Upper lobe of left lung (tissue), 6 donors: ENCODE data around the gene TMPRSS5. TPM values are rescaled to one million over a fixed set of nuclear protein-coding genes. Genes with fewer than 3 reads are reported as not detected.

Experiments used
- ATAC-seq, 2 donors: fragments of 200-7000 bp; cut with Tn5 transposase; one replicate each; pipeline ENCODE4 v1.9.1; 2022; ENCODE audit warnings: mild to moderate bottlenecking in 2 of 2, moderate library complexity in 2 of 2; ENCODE audit not compliant: low FRiP score in 2 of 2
- DNase-seq, 2 donors: peaks; one replicate each; pipeline ENCODE4 v3.0.0-alpha.2; 2019 to 2020
- H3K27ac ChIP-seq, 4 donors: fragments of 200-600 bp; sonication (generic); one replicate each; pipeline ENCODE4 v1.5.1; 2016 to 2019
- H3K27me3 ChIP-seq, 4 donors: fragments of 200-600 bp; sonication (generic); one replicate each; pipeline ENCODE4 v1.5.1; 2017 to 2019
- H3K36me3 ChIP-seq, 4 donors: fragments of 200-600 bp; sonication (generic); one replicate each; pipeline ENCODE4 v1.5.1; 2016 to 2019
- H3K4me1 ChIP-seq, 4 donors: fragments of 200-600 bp; sonication (generic); one replicate each; pipeline ENCODE4 v1.5.1; 2018 to 2019
- H3K4me3 ChIP-seq, 4 donors: fragments of 200-600 bp; sonication (generic); one replicate each; pipeline ENCODE4 v1.5.1; 2017 to 2019; ENCODE audit warnings: mild to moderate bottlenecking in 2 of 4, moderate library complexity in 1 of 4
- H3K9me3 ChIP-seq, 4 donors: fragments of 200-600 bp; sonication (generic); one replicate each; pipeline ENCODE4 v1.5.1; 2018 to 2019
- EP300 ChIP-seq, 4 donors: sonication (generic); formaldehyde crosslinking; IDR thresholded peaks; one replicate each; pipeline ENCODE4 v1.5.1; 2017; ENCODE audit warnings: antibody characterized with exemption in 4 of 4, control low read depth in 2 of 4
- POLR2A ChIP-seq, 4 donors: fragments of 450-650 bp; IDR thresholded peaks; one replicate each; pipeline ENCODE4 v1.5.1; 2016 to 2017; ENCODE audit warnings: antibody characterized with exemption in 4 of 4, mild to moderate bottlenecking in 2 of 4
- POLR2AphosphoS5 ChIP-seq, 2 donors: sonication (generic); formaldehyde crosslinking; IDR thresholded peaks; one replicate each; pipeline ENCODE4 v1.5.1; 2017; ENCODE audit warnings: antibody characterized with exemption in 2 of 2
- WGBS, 2 donors: methylation state at CpG; one replicate each; pipeline ENCODE4 v1.1.5; 2017 to 2018; 5-methylcytosine and 5-hydroxymethylcytosine counted together
- total RNA-seq, 6 donors: library from RNA; depleted of rRNA in 4 of 6; stranded (reverse); fragments of >200 nt in 4 of 6; gene quantifications; one replicate each; pipeline versions ENCODE4 v1.1.0 to v1.2.1, GENCODE V29; 2016 to 2021
- TF ChIP-seq, protein P1 (sequence below), 6 experiments: fragments of 450-650 bp in 4 of 6; fragments of 200-600 bp in 2 of 6; sonication (generic) in 2 of 6; IDR thresholded peaks; one replicate each; pipeline ENCODE4 v1.5.1; 2016 to 2019; ENCODE audit warnings: antibody characterized with exemption in 6 of 6
- donor health status: DM: no; HTN: no; CAD: no; lungs with moderate emphysema.
- donor health status: DM: no; HTN: yes; CAD: no; lungs with severe emphysema.

The TMPRSS5 gene
- total RNA-seq, 6 donors from 2014 or later, result 0.61 to 2.4 (median 0.85) TPM; not detected in 2

DNA sequence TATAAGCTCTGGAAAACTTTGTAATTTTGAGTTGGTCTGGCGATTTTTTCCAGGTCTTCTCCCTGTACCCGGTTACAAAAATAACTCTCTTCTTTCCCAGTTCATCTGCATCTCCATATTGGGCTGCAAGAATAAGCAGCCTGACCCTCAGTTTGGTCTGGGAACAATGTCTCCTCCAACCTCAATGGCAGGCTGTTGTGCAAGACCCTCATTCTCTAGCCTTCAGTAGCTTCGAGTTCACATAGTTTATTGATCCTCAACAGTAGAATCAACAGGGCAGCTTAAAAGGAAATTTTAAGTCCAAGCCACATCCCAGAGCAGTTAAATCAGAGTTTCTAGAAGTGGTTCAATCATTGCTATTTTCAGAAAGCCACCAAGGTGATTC is 35.3 kb downstream of the TMPRSS5 start:
- no peak for DNase-seq
- Histone ChIP-seq H3K36me3 (no peaks in the 10 kb centered on the region), H3K9me3 (peaks cover 0 to 12% (median 9%) of the 10 kb centered on the region in 4 donors), H3K4me3 (no peak overlapping the region), H3K4me1 (no peaks in the 10 kb centered on the region), H3K27ac (no peak overlapping the region), H3K27me3 (no peaks in the 10 kb centered on the region)
- WGBS, 2 donors, result 77 to 78% methylated on average over 3 of the region's 3 CpGs
- ATAC-seq, result no peak
- TF ChIP-seq POLR2A (IDR thresholded peaks at IDR 0.05), result no peak

DNA sequence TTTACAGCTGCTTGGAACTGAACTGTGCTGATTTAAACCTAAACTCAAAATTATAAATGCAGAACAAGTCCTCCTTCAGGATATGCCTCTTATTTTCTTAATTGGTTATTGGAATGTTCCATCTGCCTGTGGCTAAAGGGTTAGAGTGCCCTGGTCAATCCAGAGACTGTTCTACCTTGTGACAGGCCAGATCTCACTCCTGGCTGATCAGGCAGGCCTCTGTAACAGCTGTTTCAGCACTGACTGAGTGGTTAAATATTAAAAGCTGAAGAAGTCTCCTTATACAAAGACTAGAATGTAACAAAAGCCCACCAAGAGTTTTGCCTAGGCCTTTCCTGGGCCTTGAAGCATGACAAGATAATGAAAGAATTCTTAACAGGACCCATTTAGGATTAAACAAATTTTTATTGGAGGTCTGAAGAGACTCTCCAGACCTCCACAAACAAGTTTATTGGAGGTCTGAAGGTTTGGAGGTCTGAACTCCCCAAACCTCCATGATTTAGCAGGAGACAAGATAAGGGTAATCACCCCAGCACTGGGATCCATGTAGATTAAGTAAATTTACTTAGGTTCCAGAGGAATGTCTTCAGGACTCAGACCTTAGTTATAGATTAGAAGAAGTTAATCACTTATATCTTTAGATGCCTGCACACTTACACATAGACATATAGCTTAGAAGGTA is 35.8 kb downstream of the TMPRSS5 start:
- Histone ChIP-seq H3K36me3 (no peaks in the 10 kb centered on the region), H3K27me3 (no peaks in the 10 kb centered on the region), H3K4me1 (no peaks in the 10 kb centered on the region), H3K9me3 (peaks cover 0 to 12% (median 9%) of the 10 kb centered on the region in 4 donors), H3K27ac (no peak overlapping the region), H3K4me3 (no peak overlapping the region)
- DNase-seq, result no peak
- TF ChIP-seq, protein P1, sequence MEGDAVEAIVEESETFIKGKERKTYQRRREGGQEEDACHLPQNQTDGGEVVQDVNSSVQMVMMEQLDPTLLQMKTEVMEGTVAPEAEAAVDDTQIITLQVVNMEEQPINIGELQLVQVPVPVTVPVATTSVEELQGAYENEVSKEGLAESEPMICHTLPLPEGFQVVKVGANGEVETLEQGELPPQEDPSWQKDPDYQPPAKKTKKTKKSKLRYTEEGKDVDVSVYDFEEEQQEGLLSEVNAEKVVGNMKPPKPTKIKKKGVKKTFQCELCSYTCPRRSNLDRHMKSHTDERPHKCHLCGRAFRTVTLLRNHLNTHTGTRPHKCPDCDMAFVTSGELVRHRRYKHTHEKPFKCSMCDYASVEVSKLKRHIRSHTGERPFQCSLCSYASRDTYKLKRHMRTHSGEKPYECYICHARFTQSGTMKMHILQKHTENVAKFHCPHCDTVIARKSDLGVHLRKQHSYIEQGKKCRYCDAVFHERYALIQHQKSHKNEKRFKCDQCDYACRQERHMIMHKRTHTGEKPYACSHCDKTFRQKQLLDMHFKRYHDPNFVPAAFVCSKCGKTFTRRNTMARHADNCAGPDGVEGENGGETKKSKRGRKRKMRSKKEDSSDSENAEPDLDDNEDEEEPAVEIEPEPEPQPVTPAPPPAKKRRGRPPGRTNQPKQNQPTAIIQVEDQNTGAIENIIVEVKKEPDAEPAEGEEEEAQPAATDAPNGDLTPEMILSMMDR (IDR thresholded peaks at IDR 0.05), result no peak
- no peak for TF ChIP-seq POLR2A (IDR thresholded peaks at IDR 0.05)
- TF ChIP-seq EP300 (IDR thresholded peaks at IDR 0.05), result no peak
- no peak for TF ChIP-seq POLR2AphosphoS5 (IDR thresholded peaks at IDR 0.05)
- ATAC-seq, result no peak

DNA sequence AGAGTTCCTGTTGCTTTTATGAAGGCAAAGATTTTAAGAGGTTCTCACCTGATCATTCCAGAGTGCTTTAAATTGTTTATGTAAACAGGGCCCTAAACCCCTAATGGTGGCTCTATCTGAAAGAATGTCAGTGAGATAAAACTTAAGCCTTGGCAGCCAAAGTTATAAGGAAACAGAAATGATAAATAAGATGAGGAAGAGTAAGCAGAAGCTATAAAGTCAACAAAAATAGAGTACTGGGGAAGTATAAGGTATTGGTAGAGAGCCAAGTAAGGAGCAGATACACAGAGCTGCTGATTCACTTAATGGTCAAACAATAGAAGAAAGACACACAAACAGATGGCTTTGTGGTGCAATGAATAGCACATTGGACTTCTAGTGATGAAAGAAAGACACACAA is 37.9 kb downstream of the TMPRSS5 start:
- Histone ChIP-seq H3K4me3 (no peak overlapping the region), H3K4me1 (no peaks in the 10 kb centered on the region), H3K36me3 (no peaks in the 10 kb centered on the region), H3K9me3 (peaks cover 0 to 12% (median 9%) of the 10 kb centered on the region in 4 donors), H3K27ac (no peak overlapping the region), H3K27me3 (no peaks in the 10 kb centered on the region)
- no peak for ATAC-seq
- no peak for TF ChIP-seq POLR2A (IDR thresholded peaks at IDR 0.05)
- no peak for TF ChIP-seq POLR2AphosphoS5 (IDR thresholded peaks at IDR 0.05)
- TF ChIP-seq, protein P1 (IDR thresholded peaks at IDR 0.05), result no peak
- no peak for TF ChIP-seq EP300 (IDR thresholded peaks at IDR 0.05)
- no peak for DNase-seq

DNA sequence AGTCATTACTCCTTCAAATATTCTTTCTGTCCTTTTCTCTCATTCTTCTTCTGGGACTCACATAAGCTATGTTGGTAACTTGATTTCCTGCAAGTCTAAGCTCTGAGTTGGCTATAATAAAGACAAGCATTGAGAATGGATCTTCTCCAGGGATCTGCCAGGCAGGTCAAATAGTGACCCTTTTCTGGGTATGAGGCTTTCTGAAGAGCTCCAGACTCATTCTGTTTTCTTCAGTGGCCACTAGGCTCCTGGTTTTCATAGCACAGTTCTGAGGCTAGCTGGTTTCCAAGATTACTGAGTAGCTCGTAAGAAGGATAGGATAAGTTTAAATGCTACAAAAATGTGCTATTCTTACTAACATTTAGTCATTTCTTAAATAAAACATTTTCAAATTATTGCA is 38.3 kb downstream of the TMPRSS5 start:
- WGBS, 2 donors, result 85% methylated on average over 1 of the region's 1 CpG
- Histone ChIP-seq H3K27ac (no peak overlapping the region), H3K9me3 (peaks cover 0 to 12% (median 9%) of the 10 kb centered on the region in 4 donors), H3K27me3 (no peaks in the 10 kb centered on the region), H3K4me1 (no peaks in the 10 kb centered on the region), H3K36me3 (no peaks in the 10 kb centered on the region), H3K4me3 (no peak overlapping the region)
- ATAC-seq (no peak), DNase-seq (no peak)
- TF ChIP-seq, protein P1 (IDR thresholded peaks at IDR 0.05), result no peak
- TF ChIP-seq POLR2A (IDR thresholded peaks at IDR 0.05), result no peak
- TF ChIP-seq POLR2AphosphoS5 (IDR thresholded peaks at IDR 0.05), result no peak
- no peak for TF ChIP-seq EP300 (IDR thresholded peaks at IDR 0.05)

DNA sequence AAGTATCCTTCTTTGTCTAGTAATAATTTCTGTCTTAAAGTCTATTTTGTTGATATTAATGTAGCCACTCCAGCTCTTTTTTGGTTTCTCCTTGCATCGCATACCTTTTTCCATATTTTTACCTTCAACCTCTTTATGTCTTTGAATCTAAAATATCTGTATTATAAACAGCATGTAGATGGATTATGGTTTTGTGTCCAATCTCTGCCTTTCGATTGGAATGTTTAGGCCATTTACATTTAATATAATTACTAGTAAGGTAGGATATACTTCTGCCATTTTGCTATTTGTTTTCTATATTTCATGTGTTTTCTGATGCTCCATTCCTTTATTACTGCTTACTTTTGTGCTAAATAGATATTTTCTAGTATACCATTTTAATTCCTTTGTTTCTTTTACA is 39.5 kb downstream of the TMPRSS5 start:
- ATAC-seq (no peak), DNase-seq (no peak)
- Histone ChIP-seq H3K27me3 (no peaks in the 10 kb centered on the region), H3K4me1 (no peaks in the 10 kb centered on the region), H3K36me3 (no peaks in the 10 kb centered on the region), H3K9me3 (peaks cover 0 to 12% (median 9%) of the 10 kb centered on the region in 4 donors), H3K4me3 (no peak overlapping the region), H3K27ac (no peak overlapping the region)
- WGBS, 2 donors, result 94 to 97% methylated on average over 2 of the region's 2 CpGs
- TF ChIP-seq POLR2AphosphoS5 (IDR thresholded peaks at IDR 0.05), result no peak
- TF ChIP-seq, protein P1 (IDR thresholded peaks at IDR 0.05), result no peak
- no peak for TF ChIP-seq POLR2A (IDR thresholded peaks at IDR 0.05)
- no peak for TF ChIP-seq EP300 (IDR thresholded peaks at IDR 0.05)
